WTC11 (cell line): Measurements from ENCODE around the gene NKD1.

Experiments
- CTCF ChIP-seq: fragments of 200-600 bp; IDR thresholded peaks from 2 replicates; pipeline ENCODE4 v1.8.0; 2022; ENCODE audit warnings: antibody characterized with exemption
- JUN ChIP-seq: sonication (generic); formaldehyde crosslinking; IDR thresholded peaks from 2 replicates; pipeline ENCODE4 v1.8.0; 2023; ENCODE audit warnings: mild to moderate bottlenecking, missing genetic modification reagents
- TEAD4 ChIP-seq: sonication (generic); formaldehyde crosslinking; IDR thresholded peaks from 2 replicates; pipeline ENCODE4 v1.8.0; 2022; ENCODE audit warnings: mild to moderate bottlenecking, missing genetic modification reagents

GRCh38 chr16:50652836-50653425 is 104.7 kb downstream of the NKD1 start:
- no peak for TF ChIP-seq CTCF
- no peak for TF ChIP-seq JUN (CRISPR knock-in tag)
- TF ChIP-seq TEAD4 (CRISPR knock-in tag) = no peak
